ENCODE results near the gene ZBTB20.
A peak's percentile ranks its signal among the peaks of the same experiment; 100 is the strongest.

ZBTB20 gene

GRCh38 chr3:114350690-114351089, 796.4 kb downstream of the ZBTB20 start:
- H3K4me1 Mint-ChIP-seq = no peaks in the 10 kb centered on the region
- H3K27ac Mint-ChIP-seq = no peak overlapping the region
- no peaks in the 10 kb centered on the region for H3K9me3 Mint-ChIP-seq
- no peak overlapping the region for H3K4me3 Mint-ChIP-seq
- H3K36me3 Mint-ChIP-seq = peaks cover 16% of the 10 kb centered on the region
- H3K27me3 Mint-ChIP-seq = no peaks in the 10 kb centered on the region

- H3K36me3 Mint-ChIP-seq = peaks cover 16% of the 10 kb centered on the region
- no peak overlapping the region for H3K27ac Mint-ChIP-seq
- H3K9me3 Mint-ChIP-seq = no peaks in the 10 kb centered on the region
- H3K4me1 Mint-ChIP-seq = no peaks in the 10 kb centered on the region
- no peaks in the 10 kb centered on the region for H3K27me3 Mint-ChIP-seq
- no peak overlapping the region for H3K4me3 Mint-ChIP-seq
Measured at GRCh38 chr3:114350271-114350670, 796.8 kb downstream of the ZBTB20 start.

GRCh38 chr3:114344492-114344891, 802.6 kb downstream of the ZBTB20 start:
- Mint-ChIP-seq H3K36me3 (peaks cover 19% of the 10 kb centered on the region), H3K4me3 (no peak overlapping the region), H3K27me3 (no peaks in the 10 kb centered on the region), H3K4me1 (no peaks in the 10 kb centered on the region), H3K27ac (no peak overlapping the region), H3K9me3 (no peaks in the 10 kb centered on the region)

- no peak overlapping the region for H3K27ac Mint-ChIP-seq
- H3K27me3 Mint-ChIP-seq = no peaks in the 10 kb centered on the region
- H3K36me3 Mint-ChIP-seq = peaks cover 31% of the 10 kb centered on the region
- H3K4me3 Mint-ChIP-seq = no peak overlapping the region
- H3K4me1 Mint-ChIP-seq = peaks cover 4% of the 10 kb centered on the region
- H3K9me3 Mint-ChIP-seq = no peaks in the 10 kb centered on the region
Measured at GRCh38 chr3:114338651-114339357, 808.3 kb downstream of the ZBTB20 start.

- peaks cover 13% of the 10 kb centered on the region for H3K4me1 Mint-ChIP-seq
- peaks cover 35% of the 10 kb centered on the region for H3K36me3 Mint-ChIP-seq
- H3K4me3 Mint-ChIP-seq = no peak overlapping the region
- no peaks in the 10 kb centered on the region for H3K27me3 Mint-ChIP-seq
- no peak overlapping the region for H3K27ac Mint-ChIP-seq
- no peaks in the 10 kb centered on the region for H3K9me3 Mint-ChIP-seq
Measured at GRCh38 chr3:114336857-114337256, 810.2 kb downstream of the ZBTB20 start.

- no peak overlapping the region for H3K4me3 Mint-ChIP-seq
- H3K4me1 Mint-ChIP-seq = peaks cover 13% of the 10 kb centered on the region
- peaks cover 35% of the 10 kb centered on the region for H3K36me3 Mint-ChIP-seq
- H3K27ac Mint-ChIP-seq = no peak overlapping the region
- no peaks in the 10 kb centered on the region for H3K9me3 Mint-ChIP-seq
- H3K27me3 Mint-ChIP-seq = no peaks in the 10 kb centered on the region
Measured at GRCh38 chr3:114336122-114336697, 810.9 kb downstream of the ZBTB20 start.

- peaks cover 25% of the 10 kb centered on the region for H3K4me1 Mint-ChIP-seq
Measured at GRCh38 chr3:114333923-114334240, 813.2 kb downstream of the ZBTB20 start.

GRCh38 chr3:114333180-114333922, 813.7 kb downstream of the ZBTB20 start:
- Mint-ChIP-seq H3K9me3 (no peaks in the 10 kb centered on the region), H3K27ac (no peak overlapping the region), H3K27me3 (no peaks in the 10 kb centered on the region), H3K4me3 (no peak overlapping the region), H3K4me1 (peaks cover 31% of the 10 kb centered on the region), H3K36me3 (peaks cover 28% of the 10 kb centered on the region)

More at GRCh38 chr3:114333923-114334240, 813.2 kb downstream of the ZBTB20 start:
- H3K4me3 Mint-ChIP-seq = no peak overlapping the region
- H3K27ac Mint-ChIP-seq = no peak overlapping the region
- H3K27me3 Mint-ChIP-seq = no peaks in the 10 kb centered on the region
- H3K9me3 Mint-ChIP-seq = no peaks in the 10 kb centered on the region
- peaks cover 26% of the 10 kb centered on the region for H3K36me3 Mint-ChIP-seq

- Mint-ChIP-seq H3K4me1 (peaks cover 38% of the 10 kb centered on the region), H3K9me3 (no peaks in the 10 kb centered on the region), H3K27me3 (no peaks in the 10 kb centered on the region), H3K4me3 (no peak overlapping the region), H3K36me3 (peaks cover 23% of the 10 kb centered on the region), H3K27ac (peak overlapping the region; percentile 93)
Measured at GRCh38 chr3:114332342-114333179, 814.5 kb downstream of the ZBTB20 start.

- no peaks in the 10 kb centered on the region for H3K27me3 Mint-ChIP-seq
- no peaks in the 10 kb centered on the region for H3K9me3 Mint-ChIP-seq
- no peak overlapping the region for H3K4me3 Mint-ChIP-seq
- peaks cover 43% of the 10 kb centered on the region for H3K4me1 Mint-ChIP-seq
- no peak overlapping the region for H3K27ac Mint-ChIP-seq
- H3K36me3 Mint-ChIP-seq = peaks cover 23% of the 10 kb centered on the region
Measured at GRCh38 chr3:114331710-114332109, 815.4 kb downstream of the ZBTB20 start.

- Mint-ChIP-seq H3K9me3 (no peaks in the 10 kb centered on the region), H3K36me3 (peaks cover 23% of the 10 kb centered on the region), H3K4me3 (no peak overlapping the region), H3K27me3 (no peaks in the 10 kb centered on the region), H3K27ac (peak overlapping the region; percentile 15), H3K4me1 (peaks cover 45% of the 10 kb centered on the region)
Measured at GRCh38 chr3:114331007-114331406, 816.1 kb downstream of the ZBTB20 start.

- H3K9me3 Mint-ChIP-seq = no peaks in the 10 kb centered on the region
- peaks cover 46% of the 10 kb centered on the region for H3K4me1 Mint-ChIP-seq
- peaks cover 18% of the 10 kb centered on the region for H3K36me3 Mint-ChIP-seq
- H3K27me3 Mint-ChIP-seq = no peaks in the 10 kb centered on the region
- H3K4me3 Mint-ChIP-seq = no peak overlapping the region
- peak overlapping the region; percentile 46 for H3K27ac Mint-ChIP-seq
Measured at GRCh38 chr3:114329823-114330222, 817.3 kb downstream of the ZBTB20 start.

GRCh38 chr3:114328345-114328744, 818.7 kb downstream of the ZBTB20 start:
- H3K27me3 Mint-ChIP-seq = no peaks in the 10 kb centered on the region
- H3K4me1 Mint-ChIP-seq = peaks cover 60% of the 10 kb centered on the region
- H3K4me3 Mint-ChIP-seq = peak overlapping the region; percentile 80
- peak overlapping the region; percentile 98 for H3K27ac Mint-ChIP-seq
- no peaks in the 10 kb centered on the region for H3K9me3 Mint-ChIP-seq
- H3K36me3 Mint-ChIP-seq = peaks cover 13% of the 10 kb centered on the region

GRCh38 chr3:114327665-114328064, 819.4 kb downstream of the ZBTB20 start:
- H3K36me3 Mint-ChIP-seq = peaks cover 13% of the 10 kb centered on the region
- H3K4me1 Mint-ChIP-seq = peaks cover 63% of the 10 kb centered on the region
- no peaks in the 10 kb centered on the region for H3K27me3 Mint-ChIP-seq
- peak overlapping the region; percentile 44 for H3K27ac Mint-ChIP-seq
- H3K4me3 Mint-ChIP-seq = no peak overlapping the region
- H3K9me3 Mint-ChIP-seq = no peaks in the 10 kb centered on the region

GRCh38 chr3:114323546-114324254, 823.4 kb downstream of the ZBTB20 start:
- peak overlapping the region; percentile 19 for H3K27ac Mint-ChIP-seq
- H3K36me3 Mint-ChIP-seq = peaks cover 8% of the 10 kb centered on the region
- H3K27me3 Mint-ChIP-seq = no peaks in the 10 kb centered on the region
- peaks cover 52% of the 10 kb centered on the region for H3K4me1 Mint-ChIP-seq
- H3K4me3 Mint-ChIP-seq = no peak overlapping the region
- H3K9me3 Mint-ChIP-seq = no peaks in the 10 kb centered on the region
